Measurements from ENCODE around the gene RNASEH1.

GRCh38 chr2:3598197-3598910, 40.2 kb upstream of the RNASEH1 start:
- TF ChIP-seq CTCF (IDR thresholded peaks at IDR 0.05) = no peak
- TF ChIP-seq POLR2A (IDR thresholded peaks at IDR 0.05) = no peak
